ENCODE results near the gene EVC2.

Gene EVC2

GRCh38 chr4:5572751-5573150 lies 135.6 kb downstream of the EVC2 start:
- no peaks in the 10 kb centered on the region for H4K20me1 ChIP-seq (ENCODE audit: insufficient read depth, low read length)
- H3K4me2 ChIP-seq (ENCODE audit: low read depth, low read length): no peak overlapping the region
- no peaks in the 10 kb centered on the region for H3F3A ChIP-seq (ENCODE audit: insufficient read depth, low read length)
- no peak overlapping the region for H2AFZ ChIP-seq (ENCODE audit: low read length)
- H3K4me3 ChIP-seq (ENCODE audit: low read length): no peak overlapping the region
- H3K27me3 ChIP-seq (replicated peaks; ENCODE audit: insufficient read depth, low read length): no peaks in the 10 kb centered on the region
- H3K9me2 ChIP-seq (replicated peaks; ENCODE audit: insufficient read depth, low read length): no peaks in the 10 kb centered on the region
- no peak overlapping the region for H3K9ac ChIP-seq (ENCODE audit: low read length)
- no peak for TF ChIP-seq EZH2phosphoT487 (IDR thresholded peaks at IDR 0.05; ENCODE audit: low read length)
- TF ChIP-seq, protein P1, sequence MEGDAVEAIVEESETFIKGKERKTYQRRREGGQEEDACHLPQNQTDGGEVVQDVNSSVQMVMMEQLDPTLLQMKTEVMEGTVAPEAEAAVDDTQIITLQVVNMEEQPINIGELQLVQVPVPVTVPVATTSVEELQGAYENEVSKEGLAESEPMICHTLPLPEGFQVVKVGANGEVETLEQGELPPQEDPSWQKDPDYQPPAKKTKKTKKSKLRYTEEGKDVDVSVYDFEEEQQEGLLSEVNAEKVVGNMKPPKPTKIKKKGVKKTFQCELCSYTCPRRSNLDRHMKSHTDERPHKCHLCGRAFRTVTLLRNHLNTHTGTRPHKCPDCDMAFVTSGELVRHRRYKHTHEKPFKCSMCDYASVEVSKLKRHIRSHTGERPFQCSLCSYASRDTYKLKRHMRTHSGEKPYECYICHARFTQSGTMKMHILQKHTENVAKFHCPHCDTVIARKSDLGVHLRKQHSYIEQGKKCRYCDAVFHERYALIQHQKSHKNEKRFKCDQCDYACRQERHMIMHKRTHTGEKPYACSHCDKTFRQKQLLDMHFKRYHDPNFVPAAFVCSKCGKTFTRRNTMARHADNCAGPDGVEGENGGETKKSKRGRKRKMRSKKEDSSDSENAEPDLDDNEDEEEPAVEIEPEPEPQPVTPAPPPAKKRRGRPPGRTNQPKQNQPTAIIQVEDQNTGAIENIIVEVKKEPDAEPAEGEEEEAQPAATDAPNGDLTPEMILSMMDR (IDR thresholded peaks at IDR 0.05; ENCODE audit: low read length): no peak
- no peak for TF ChIP-seq EZH2 (optimal IDR thresholded peaks at IDR 0.05; ENCODE audit: low read depth, low read length)
- no peak overlapping the region for H3K27ac ChIP-seq (ENCODE audit: low read length)
- H3K4me1 ChIP-seq (ENCODE audit: low read length): no peaks in the 10 kb centered on the region
- no peaks in the 10 kb centered on the region; the same call in 1 of the 2 replicates for H3K36me3 ChIP-seq (replicated peaks; ENCODE audit: insufficient read depth, low read length)
- H3K79me2 ChIP-seq (ENCODE audit: low read length): no peaks in the 10 kb centered on the region
- no peak for DNase-seq
- H3K9me3 ChIP-seq (replicated peaks; ENCODE audit: insufficient read depth, low read length): no peaks in the 10 kb centered on the region

DNA sequence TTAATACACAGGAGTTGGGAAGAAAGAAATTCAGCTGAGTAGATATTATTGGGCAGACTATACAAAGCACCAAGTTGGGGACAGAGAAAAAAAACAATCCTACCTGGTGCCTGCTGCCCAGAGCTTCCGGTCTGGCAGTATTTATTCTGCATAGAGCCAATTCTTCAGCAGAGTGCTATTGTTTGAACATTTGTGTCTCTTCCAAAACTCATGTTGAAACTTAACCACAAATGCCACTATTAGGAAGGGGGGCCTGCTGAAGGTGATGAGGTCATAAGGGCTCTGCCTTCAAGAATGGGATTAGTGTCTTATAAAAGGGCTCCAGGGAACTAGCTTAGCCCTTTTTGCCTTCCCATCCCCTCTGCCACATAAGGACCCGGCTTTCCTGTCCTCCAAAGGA lies 136.2 kb downstream of the EVC2 start:
- Histone ChIP-seq H3K79me2 (ENCODE audit: low read length) (no peaks in the 10 kb centered on the region), H3K4me3 (ENCODE audit: low read length) (no peak overlapping the region), H2AFZ (ENCODE audit: low read length) (no peak overlapping the region), H3K4me2 (ENCODE audit: low read depth, low read length) (no peak overlapping the region), H3F3A (ENCODE audit: insufficient read depth, low read length) (no peaks in the 10 kb centered on the region), H4K20me1 (ENCODE audit: insufficient read depth, low read length) (no peaks in the 10 kb centered on the region), H3K4me1 (ENCODE audit: low read length) (no peaks in the 10 kb centered on the region), H3K36me3 (replicated peaks; ENCODE audit: insufficient read depth, low read length) (no peaks in the 10 kb centered on the region; the same call in 1 of the 2 replicates), H3K9me3 (replicated peaks; ENCODE audit: insufficient read depth, low read length) (no peaks in the 10 kb centered on the region), H3K27ac (ENCODE audit: low read length) (no peak overlapping the region), H3K27me3 (replicated peaks; ENCODE audit: insufficient read depth, low read length) (no peaks in the 10 kb centered on the region), H3K9ac (ENCODE audit: low read length) (no peak overlapping the region), H3K9me2 (replicated peaks; ENCODE audit: insufficient read depth, low read length) (no peaks in the 10 kb centered on the region)
- DNase-seq: peak; percentile 10
- TF ChIP-seq EZH2 (optimal IDR thresholded peaks at IDR 0.05; ENCODE audit: low read depth, low read length): no peak
- no peak for TF ChIP-seq EZH2phosphoT487 (IDR thresholded peaks at IDR 0.05; ENCODE audit: low read length)
- TF ChIP-seq, protein P1 (IDR thresholded peaks at IDR 0.05; ENCODE audit: low read length): no peak

GRCh38 chr4:5571646-5572045 lies 136.7 kb downstream of the EVC2 start:
- Histone ChIP-seq H3K9me2 (replicated peaks; ENCODE audit: insufficient read depth, low read length) (no peaks in the 10 kb centered on the region), H3K4me1 (ENCODE audit: low read length) (no peaks in the 10 kb centered on the region), H3K4me2 (ENCODE audit: low read depth, low read length) (no peak overlapping the region), H4K20me1 (ENCODE audit: insufficient read depth, low read length) (no peaks in the 10 kb centered on the region), H3K79me2 (ENCODE audit: low read length) (no peaks in the 10 kb centered on the region), H2AFZ (ENCODE audit: low read length) (no peak overlapping the region), H3F3A (ENCODE audit: insufficient read depth, low read length) (no peaks in the 10 kb centered on the region), H3K4me3 (ENCODE audit: low read length) (no peak overlapping the region), H3K9me3 (replicated peaks; ENCODE audit: insufficient read depth, low read length) (no peaks in the 10 kb centered on the region), H3K27me3 (replicated peaks; ENCODE audit: insufficient read depth, low read length) (no peaks in the 10 kb centered on the region), H3K27ac (ENCODE audit: low read length) (no peak overlapping the region), H3K9ac (ENCODE audit: low read length) (no peak overlapping the region), H3K36me3 (replicated peaks; ENCODE audit: insufficient read depth, low read length) (no peaks in the 10 kb centered on the region; the same call in 1 of the 2 replicates)
- no peak for TF ChIP-seq EZH2 (optimal IDR thresholded peaks at IDR 0.05; ENCODE audit: low read depth, low read length)
- TF ChIP-seq, protein P1 (IDR thresholded peaks at IDR 0.05; ENCODE audit: low read length): no peak
- no peak for TF ChIP-seq EZH2phosphoT487 (IDR thresholded peaks at IDR 0.05; ENCODE audit: low read length)
- DNase-seq: no peak

Measured in MM.1S (cell line).